ENCODE data around the gene TSNAX.

GRCh38 chr1:231536099-231536498 is 7.6 kb downstream of the TSNAX start:
- TF ChIP-seq, protein P1, sequence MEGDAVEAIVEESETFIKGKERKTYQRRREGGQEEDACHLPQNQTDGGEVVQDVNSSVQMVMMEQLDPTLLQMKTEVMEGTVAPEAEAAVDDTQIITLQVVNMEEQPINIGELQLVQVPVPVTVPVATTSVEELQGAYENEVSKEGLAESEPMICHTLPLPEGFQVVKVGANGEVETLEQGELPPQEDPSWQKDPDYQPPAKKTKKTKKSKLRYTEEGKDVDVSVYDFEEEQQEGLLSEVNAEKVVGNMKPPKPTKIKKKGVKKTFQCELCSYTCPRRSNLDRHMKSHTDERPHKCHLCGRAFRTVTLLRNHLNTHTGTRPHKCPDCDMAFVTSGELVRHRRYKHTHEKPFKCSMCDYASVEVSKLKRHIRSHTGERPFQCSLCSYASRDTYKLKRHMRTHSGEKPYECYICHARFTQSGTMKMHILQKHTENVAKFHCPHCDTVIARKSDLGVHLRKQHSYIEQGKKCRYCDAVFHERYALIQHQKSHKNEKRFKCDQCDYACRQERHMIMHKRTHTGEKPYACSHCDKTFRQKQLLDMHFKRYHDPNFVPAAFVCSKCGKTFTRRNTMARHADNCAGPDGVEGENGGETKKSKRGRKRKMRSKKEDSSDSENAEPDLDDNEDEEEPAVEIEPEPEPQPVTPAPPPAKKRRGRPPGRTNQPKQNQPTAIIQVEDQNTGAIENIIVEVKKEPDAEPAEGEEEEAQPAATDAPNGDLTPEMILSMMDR (IDR thresholded peaks at IDR 0.05; ENCODE audit: low read length), result no peak
- TF ChIP-seq EZH2phosphoT487 (IDR thresholded peaks at IDR 0.05; ENCODE audit: low read length) (no peak), EZH2 (optimal IDR thresholded peaks at IDR 0.05; ENCODE audit: low read depth, low read length) (no peak)

Data from MM.1S (cell line).